ENCODE measurements around the gene PRDX5.

The PRDX5 gene

GRCh38 chr11:64367931-64368672, 50.2 kb downstream of the PRDX5 start:
- no peak for DNase-seq

- no peak for DNase-seq
Observed at GRCh38 chr11:64368673-64369074, 50.8 kb downstream of the PRDX5 start.

- DNase-seq, result no peak
Observed at GRCh38 chr11:64369440-64370421, 51.8 kb downstream of the PRDX5 start.

- DNase-seq, result no peak
Observed at GRCh38 chr11:64371201-64371600, 53.3 kb downstream of the PRDX5 start.
